Activated CD4-positive, alpha-beta T cell treated with anti-CD3 and anti-CD28 coated beads, Interleukin-10, Interleukin-2, amounts not matched to agents 100 ng/mL and 50 ng/mL, durations not matched to agents 16 hours and 8 hours (primary cell): ENCODE measurements around the gene CRACDL.
"Not testable (repeated sequence)": the region's sequence is repeated elsewhere in the genome, so short reads cannot be mapped to it uniquely, and the experiment has no call there.

Experiments used
- DNase-seq: peaks from one replicate; pipeline ENCODE4 v3.0.0-alpha.2; 2020

CRACDL gene

DNA sequence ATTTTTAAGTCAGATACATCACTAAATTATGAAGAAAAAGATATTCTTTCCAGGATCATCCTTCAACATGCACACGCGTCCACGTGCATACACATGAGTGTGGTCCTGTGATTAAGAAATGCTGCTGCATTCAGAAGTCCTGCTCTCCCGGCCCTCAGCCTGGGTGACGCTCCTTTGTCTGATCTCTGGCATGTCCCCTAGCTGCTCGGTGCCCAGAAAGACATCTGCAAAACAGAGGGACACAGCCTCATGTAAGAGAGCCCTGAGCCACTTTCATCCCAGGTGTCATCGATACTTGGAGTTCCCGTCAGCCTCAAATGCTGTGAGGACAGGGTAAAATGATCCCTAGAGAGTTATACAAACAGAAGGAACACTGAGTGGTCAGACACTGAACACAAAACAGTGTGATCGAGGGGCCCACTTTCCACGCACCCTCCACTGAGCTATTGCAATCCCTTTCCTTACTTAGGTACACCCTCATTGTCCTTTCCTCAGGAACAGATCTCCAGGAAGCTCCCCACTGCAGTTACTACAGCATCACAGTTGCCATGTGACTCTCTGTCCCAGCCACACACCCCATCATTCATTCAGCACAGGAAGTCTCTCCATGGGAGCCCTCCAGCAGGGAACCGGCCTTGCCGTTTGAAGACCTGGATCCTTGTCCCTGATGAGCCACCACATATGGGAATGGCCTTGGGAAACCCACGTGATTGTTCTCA is 32.1 kb downstream of the CRACDL start:
- DNase-seq = no peak

DNA sequence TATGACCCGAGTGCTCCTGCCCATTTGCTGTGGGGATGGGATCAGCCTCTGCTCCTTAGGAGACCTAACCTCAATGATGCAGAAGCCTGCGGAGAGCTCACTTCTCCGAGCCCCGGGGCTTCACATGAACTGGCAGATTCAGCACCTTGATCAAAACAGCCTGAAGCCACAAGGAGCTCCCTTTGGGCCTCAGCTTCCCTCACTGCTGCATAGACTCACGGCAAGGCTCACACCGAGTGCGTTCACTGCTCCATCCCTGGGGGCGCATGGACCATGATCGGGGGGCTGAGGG is 33.0 kb downstream of the CRACDL start:
- no peak for DNase-seq

DNA sequence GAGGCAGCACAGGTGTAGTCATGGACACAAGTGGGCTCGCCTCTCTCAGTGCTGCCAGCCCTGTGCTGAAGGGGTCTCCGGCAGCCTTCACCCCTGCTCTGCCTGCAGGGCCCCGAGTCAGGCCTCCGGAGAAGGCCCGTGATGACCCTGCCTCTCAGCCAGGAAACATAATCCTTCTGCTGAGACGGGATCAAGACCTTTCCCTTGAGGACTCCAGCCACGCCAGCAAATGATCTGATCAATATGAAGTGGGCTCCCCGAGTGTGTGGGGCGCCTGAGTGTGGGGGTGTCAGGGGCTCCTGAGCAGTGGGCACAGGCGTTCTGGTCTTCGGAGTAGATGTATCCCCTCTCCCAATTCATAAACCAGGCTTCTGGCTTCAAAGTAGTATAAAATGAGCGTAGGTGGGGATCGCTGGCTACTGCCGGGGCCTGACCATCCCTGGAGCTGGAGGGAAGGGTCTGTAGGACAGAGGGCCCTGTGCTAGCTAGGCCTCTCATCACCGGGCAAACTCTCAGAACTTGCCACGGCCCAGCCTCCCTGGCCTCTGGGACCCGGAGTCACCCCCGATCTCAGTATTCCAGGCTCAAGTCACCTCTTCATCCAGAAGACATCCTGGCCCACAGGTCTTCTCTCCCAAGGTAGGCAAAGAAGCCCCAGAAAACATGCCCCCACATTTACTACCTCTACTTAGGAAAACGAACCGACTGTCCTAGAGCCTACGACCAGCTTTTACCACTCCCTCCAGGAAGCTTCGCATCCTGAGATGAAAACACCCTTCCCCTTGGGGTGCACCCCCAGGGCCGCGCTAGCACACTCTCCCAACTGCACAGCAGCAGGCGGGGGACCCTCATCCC is 33.6 kb downstream of the CRACDL start:
- no peak for DNase-seq

DNA sequence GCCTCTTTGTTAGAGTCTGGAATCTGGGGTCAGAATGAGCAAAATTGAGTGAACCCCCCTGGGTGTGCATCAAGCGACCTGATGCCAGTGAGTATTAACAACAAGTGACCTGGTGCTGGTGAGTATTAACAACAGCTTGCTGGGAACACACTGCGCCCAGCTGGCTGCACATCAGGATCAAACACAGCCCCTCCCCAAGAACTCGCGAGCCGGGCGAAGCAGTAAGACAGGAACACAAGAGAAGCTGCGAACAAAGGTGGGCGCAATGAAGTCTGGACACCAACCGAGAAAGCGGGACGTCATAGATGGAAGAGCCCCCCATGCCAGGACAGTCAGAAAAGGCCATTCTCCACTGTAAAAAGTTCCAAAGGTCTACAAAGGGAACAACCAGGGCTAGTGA is 34.3 kb downstream of the CRACDL start:
- no peak for DNase-seq

DNA sequence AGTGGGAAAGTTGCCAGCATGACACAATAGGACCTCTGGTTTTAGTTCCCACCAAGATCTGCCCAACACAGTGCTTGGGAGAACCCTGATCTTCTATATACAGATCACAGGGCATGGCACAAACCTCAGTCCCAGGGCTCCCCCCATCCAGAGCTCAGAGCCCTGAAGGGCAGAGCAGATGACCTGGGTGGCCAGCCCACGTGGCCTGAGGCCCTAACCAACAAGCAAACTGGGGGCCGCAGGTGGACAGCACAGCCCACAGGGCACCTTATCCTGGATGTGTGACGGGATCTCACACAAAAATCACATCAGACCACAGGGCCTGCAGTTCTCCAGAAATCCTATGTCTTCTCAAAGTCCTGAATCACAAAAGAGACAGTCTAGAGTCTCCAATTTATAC is 34.7 kb downstream of the CRACDL start:
- DNase-seq = no peak

DNA sequence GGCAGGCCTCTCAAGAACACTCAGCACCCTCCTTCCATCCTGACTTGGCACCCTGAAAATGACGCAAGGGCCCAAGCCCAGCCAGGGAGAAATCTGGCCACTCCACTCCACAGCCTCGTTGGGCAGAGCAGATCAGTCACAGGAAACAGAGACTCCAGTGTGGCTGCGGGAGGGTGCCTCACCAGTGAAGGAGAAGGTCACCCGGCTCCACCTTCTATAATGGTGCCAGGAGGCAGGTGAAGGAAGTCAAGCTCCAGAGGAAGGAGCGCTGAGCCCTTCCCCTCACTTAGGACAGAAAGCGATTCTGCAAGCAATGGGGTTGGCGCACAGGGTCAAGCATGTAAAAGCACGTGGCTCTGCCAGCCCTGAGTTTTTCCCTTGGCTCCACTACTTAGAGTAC is 35.3 kb downstream of the CRACDL start:
- no peak for DNase-seq

DNA sequence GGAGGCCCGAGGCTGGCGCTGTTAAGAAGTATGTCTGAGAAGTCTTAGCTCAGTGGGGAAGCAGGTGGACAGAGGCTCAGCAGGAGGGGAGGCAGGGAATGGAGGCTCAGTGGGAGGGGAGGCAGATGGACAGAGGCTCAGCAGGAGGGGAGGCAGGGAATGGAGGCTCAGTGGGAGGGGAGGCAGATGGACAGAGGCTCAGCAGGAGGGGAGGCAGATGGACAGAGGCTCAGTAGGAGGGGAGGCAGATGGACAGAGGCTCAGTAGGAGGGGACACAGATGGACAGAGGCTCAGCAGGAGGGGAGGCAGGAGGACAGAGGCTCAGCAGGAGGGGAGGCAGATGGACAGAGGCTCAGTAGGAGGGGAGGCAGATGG is 36.3 kb downstream of the CRACDL start:
- DNase-seq = not testable (repeated sequence)

DNA sequence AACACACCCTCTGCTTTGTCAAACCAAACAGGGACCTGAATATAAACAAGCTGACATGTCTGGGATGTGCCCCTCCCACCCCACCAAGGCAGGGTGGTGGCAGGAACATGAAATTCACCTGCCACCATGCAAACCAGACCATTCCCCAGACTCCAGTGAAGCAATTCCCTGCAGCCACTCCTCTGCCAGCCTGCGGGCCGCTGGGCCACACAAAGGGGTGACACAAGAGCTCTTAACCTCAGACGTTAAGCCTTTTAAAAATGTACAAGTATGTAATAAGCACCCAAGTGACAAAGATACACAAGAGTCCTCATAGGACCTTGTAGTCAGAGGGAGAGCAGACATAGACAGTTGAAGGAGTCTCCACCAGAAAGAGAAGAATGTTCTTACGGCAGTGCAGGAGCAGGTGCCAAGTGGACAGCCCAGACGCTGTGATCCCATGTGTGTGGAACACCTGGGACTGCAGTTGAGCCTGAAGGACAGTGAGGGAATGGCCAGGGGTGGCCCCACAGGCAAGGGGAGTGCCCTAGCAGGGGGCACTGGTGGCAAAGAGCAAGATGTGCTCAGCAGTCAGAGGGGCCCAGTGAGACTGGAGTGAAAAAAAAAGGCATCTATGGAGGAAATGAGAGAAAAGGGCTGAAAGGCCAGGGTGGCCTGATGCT is 36.9 kb downstream of the CRACDL start:
- no peak for DNase-seq

DNA sequence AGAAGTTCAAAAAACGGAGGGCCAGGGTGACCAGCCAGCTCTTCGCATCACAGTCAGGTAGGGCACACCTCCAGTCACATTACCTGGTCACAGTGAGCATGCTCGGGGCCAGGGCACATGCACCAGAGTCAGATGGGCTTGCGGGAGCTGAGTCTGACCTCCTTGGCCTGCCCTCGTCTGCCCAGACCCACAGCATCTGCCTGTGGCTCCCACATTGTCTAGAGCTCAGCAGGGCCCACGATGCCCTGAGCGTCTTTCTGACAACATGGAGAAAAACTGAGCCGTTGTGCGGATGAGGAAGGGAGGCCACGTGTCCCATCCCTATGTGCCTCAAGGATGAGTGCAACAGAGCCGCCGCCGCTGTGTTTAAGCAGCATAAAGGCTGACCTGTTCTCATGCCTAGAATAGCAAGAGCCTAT is 37.6 kb downstream of the CRACDL start:
- no peak for DNase-seq

DNA sequence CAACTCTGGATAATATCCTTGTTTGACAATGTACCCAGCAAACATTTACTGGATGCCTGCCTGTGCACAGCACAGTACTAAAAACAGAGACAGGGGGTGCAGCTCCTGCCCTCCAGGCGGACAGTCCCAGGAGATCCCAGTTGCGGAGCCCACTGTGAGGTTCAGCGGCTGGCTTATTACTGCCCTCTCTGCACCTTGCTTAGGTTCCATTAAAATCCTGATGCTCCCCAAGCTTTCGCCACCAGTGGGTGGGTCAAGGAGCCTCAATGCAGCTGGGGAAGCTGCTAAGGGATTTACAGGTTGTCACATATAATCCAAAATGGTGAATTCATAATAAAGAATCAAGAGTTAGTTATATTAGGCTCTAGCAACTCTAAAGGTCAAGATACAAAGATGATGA is 38.3 kb downstream of the CRACDL start:
- no peak for DNase-seq

DNA sequence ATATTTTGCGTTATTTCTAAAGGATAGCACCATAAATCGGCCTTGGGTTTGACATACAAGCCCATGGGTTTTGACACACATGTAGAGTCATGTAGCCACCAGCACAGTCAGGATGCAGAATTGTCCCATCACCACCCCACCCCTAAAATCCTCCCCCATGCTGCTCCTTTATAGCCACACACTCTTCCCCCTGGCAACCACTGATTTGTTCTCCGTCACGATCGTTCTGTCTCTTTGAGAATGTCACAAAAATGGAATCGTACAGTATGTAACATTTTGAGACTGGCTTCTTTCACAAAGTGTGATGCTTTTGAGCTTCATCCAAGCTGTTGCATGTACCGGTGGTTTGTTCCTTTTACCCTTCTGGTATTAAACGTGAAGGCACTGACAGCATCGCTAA is 39.1 kb downstream of the CRACDL start:
- DNase-seq = no peak

DNA sequence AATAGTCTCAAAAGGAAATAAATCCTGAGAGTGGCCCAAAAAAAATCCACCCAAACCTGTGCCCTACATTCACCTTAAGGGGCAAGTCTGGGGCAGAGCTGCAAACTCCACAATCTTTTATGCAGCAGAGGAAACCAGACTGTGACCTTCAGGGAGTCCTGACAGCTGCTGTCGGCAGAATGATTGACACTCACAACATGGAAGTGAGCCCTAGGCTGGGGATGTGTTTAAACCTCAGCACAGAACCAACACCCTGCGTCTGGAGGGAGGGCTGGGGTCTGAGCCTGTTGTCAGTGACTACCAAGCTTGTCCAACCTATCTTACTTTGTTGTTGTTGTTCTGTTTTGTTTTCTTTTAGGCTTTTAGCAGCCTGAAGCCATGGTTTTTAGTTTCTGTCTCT is 39.6 kb downstream of the CRACDL start:
- no peak for DNase-seq

DNA sequence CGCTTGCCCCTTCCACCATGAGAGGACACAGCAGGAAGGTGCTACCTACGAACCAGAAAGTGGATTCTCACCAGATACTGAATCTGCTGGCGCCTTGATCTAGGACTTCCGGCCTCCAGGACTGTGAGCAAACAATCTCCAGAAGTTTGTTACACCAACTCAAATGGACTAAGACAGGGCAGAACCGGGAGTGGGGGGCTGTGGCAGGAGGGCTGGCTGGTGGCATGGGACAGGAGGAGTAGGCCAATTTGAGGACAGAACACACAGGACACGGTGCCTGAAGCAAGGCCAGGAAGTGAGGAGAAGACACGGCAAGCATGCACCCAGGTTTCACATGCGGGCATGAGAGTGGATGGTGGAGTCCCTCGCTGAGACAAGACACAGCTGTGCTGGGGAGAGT is 40.1 kb downstream of the CRACDL start:
- DNase-seq = no peak

DNA sequence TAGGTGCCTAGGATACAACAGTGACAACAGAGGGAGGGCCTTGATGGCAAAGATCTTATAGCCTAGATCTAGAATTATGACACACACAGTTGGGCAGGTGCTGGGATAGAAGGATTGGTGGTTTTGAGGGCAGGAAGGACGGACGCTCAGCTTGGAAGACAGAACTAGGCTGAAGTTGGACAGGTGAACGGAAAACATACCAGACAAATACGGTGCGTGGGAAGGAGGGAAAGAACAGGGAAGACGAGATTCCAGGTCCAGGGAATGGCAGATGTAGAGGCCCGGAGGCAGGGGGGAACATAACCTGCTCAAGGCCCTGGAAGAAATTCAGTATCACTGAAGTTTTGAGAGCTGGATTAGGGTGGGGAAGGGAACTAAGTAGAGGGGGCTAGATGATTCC is 40.8 kb downstream of the CRACDL start:
- DNase-seq = no peak

DNA sequence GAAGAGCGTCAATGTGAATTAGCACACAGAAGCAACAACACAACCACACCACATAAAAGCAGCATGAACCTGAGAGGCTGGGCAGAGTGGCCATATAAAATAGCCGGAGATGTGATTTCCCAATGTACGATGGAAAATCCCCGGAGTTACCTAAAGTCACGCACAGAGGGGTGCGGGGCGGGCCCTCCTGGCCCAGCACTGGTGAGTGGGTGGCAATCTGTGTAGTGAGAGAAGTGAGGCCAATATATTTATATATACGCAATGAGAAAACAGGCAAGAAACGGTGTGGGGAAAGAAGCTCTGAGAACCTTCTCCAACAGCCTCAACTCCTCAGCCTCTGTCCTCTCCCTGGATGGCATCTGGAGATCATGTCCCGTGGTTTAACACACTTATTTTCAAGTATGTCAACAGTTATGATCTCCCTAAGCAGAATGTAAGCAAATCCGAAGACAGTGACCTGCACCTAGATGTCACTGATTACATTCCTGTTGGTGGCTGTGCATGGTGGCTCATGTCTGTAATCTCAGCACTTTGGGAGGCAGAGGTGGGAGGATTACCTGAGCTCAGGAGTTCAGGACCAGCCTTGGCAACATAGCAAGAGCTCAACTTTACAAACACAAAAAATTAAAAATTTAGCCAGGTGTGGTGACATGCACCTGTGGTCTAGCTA is 41.6 kb downstream of the CRACDL start:
- DNase-seq = no peak

DNA sequence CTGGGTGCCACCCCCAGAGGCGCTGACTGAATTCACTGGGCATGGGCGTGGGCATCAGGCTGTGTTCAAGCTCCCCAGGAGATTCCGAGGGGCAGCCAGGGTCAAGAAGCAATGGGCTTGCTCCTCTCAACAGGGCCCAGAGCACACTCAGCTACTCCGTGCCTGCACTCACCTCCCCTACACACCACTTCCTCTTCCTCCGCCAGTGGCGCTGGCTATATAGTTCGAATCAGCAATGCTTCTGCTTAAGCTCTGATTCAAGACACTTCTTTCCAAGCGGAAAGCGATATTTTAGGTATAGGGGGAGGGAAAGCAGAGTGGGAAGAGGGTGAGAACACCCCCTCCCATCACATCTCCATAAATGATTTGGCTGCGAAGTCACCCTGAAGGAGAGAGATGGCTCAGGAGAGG is 42.1 kb downstream of the CRACDL start:
- no peak for DNase-seq

DNA sequence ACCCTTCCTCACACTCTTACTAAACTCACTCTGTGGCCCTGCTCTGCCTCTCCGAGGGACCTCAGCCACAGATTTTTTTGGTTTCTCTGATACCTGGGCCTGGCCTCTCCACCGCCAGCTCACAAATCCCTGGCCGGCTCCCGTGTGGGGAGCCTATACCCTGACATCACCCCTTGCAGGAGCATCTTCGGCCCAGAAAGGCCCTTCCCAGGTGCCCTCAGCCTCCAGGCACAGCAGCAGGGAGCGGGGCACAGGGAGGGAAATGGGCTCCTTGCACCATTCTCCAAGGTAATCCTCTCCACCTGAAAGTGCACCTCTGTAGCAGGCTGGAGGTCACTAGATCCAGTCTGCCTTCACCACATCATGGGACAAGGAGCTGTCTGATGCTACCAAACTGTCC is 43.2 kb downstream of the CRACDL start:
- no peak for DNase-seq

DNA sequence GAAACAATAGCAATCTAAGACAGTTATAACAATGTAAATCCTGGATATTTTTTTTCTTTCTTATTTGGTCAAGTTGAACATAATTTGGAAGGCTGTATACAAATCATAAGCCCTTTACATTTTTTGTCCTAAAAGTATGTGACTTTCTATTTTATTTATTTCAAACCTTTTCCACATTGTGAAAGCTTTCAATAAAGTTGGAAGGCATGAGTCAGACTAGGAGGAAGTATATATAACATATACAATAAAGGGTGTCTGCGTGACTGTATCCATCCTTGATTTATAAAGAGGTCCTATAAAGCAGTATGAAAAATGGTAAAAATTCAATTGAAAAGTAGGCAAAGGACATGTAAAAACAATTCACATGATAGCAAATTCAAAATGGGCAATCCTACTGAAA is 44.4 kb downstream of the CRACDL start:
- no peak for DNase-seq

DNA sequence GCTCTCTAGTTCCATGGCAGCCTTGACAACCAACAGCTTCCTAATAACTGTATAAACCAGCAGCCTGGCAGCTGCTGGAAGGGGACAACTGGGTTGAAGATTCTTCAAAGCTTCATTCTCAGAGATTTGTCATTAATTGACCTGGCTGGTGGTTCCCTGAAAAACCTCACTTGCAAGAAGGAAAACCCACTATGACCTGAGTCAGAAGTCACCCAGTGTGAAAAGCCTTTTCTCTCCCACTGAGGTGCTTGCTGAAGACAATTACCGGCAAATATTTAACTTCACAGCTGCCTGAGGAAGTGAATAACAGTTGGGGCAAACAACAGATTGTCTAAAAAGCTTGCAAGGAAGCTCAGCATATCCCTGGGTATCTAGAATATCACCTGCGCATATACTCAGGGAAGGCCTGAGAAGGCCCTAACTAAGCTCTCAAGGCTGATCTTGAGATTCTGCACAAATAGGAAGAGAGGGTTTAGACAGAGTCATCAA is 49.9 kb downstream of the CRACDL start:
- DNase-seq = no peak

DNA sequence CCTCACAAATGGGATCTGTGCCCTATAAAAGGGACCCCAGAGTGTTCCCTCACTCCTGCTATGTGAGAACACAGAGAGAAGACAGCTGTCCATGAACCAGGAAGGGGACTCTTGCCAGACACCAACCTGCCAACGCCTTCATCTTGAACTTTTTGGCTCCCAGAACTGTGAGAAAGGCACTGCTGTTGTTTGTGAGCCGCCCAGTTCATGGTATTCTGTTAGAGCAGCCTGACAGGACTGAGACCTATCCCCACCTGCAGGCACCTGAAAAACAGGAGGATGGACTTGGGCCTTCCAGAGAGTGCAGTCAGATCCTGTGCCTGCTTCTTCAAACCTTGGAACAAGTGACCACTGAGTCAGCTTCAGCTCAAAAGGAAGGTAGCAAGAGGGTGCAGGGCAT is 51.4 kb downstream of the CRACDL start:
- no peak for DNase-seq

DNA sequence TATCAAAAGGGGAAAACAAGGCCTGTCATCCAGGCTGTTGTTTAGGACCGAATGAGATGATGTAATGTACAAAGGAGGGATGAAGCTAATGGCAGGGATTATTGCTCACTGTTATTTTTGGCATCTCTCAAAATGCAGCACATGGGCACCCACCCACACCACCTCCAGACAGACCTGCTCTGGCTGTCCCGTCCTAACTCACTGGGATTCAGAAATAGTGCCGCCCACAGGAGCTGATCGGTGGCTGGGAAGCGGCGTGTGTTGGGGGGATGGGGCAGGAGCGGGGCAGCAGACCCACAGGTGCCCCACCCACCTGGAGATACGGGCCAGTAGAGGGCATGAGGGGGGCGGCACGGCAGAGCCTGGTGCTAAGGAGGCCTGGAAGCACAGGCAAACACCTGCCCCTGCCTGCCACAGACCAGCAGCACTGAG is 52.2 kb downstream of the CRACDL start:
- no peak for DNase-seq

DNA sequence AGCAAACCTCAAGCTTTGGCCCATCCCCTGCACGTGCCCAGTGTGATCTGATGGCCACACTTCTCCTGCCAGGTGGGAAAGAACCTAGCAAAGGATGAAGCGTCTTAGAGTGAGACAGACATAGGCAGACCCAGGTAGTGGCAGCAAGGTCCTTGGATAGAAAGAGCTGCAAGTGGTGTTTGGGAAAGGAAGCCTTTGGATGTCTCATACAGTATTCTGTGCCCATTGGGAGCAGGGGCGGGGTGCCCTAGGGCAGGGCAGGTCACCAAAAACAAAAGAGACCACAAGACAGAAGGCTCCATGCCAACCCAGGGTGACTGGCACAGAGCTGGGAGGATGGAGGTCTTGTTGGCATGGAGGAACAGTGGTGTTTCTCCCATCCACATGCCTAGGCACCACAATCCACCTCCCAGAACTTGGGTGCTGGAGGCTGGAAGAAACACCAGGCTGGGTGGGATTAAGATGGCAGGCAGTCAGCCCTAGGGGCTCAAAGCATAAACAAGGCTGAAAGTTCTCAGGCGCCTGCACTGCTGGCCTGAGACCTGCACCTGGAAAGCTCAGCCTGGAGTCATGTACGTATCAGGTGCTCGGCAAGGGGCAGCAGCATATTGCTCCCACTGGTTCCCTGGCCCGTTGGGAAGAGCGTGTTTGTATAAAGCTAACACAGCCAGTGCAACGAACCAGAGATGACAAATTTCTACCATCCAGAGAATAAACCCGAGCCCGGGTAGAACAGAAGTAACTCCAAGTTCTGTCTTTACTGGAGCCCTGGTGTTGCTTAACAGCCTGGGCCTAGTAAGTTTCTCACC is 52.9 kb downstream of the CRACDL start:
- DNase-seq = no peak

DNA sequence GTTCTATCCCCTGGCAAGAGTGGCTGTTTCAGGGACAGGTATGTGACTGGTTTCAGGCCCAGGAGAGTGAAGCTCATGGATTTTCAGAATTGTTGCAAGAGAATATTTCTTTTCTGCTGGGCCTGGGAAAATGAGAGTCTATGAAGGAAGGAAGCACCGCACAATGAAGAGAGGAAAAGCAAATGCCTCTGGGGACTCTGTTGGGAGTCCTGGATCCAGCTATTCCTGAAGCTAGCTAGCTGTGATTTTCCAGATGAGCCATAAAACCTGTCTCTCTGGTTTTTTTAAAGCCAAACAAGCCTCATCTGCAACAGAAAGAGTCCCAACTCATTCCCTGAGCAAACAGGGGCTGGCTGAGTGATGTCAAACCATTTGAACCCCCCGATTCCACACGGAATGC is 53.7 kb downstream of the CRACDL start:
- DNase-seq = no peak
